DND-41 (cell line): Measurements from ENCODE around the gene CD2AP.

Source experiments
- ATAC-seq: fragments of 200-7000 bp; cut with Tn5 transposase; 3 replicates; pipeline ENCODE4 v1.9.1; 2021; ENCODE audit warnings: low read depth; ENCODE audit not compliant: insufficient read depth
- DNase-seq: peaks from one replicate; pipeline ENCODE4 v3.0.0-alpha.2; 2020
- H2AFZ ChIP-seq: 2 replicates; pipeline ENCODE4 v1.6.0; 2012; ENCODE audit warnings: low read depth, low read length
- H3K27ac ChIP-seq: 2 replicates; pipeline ENCODE4 v1.5.1; 2012; ENCODE audit warnings: low read length, inconsistent platforms
- H3K27me3 ChIP-seq: fragments of 200-600 bp; sonication (generic); 2 replicates; pipeline ENCODE4 v1.6.0; 2012; ENCODE audit warnings: low read length, mild to moderate bottlenecking, inconsistent platforms; ENCODE audit not compliant: insufficient read depth, poor library complexity
- H3K36me3 ChIP-seq: 2 replicates; pipeline ENCODE4 v1.5.1; 2012; ENCODE audit warnings: low read length, inconsistent platforms; ENCODE audit not compliant: insufficient read depth
- H3K4me1 ChIP-seq: 2 replicates; pipeline ENCODE4 v1.5.1; 2012; ENCODE audit warnings: mild to moderate bottlenecking, low read length; ENCODE audit not compliant: insufficient read depth
- H3K4me2 ChIP-seq: 2 replicates; pipeline ENCODE4 v1.6.0; 2012; ENCODE audit warnings: mild to moderate bottlenecking, moderate library complexity, low read length, inconsistent platforms; ENCODE audit not compliant: insufficient read depth
- H3K4me3 ChIP-seq, 2 experiments: fragments of 200-600 bp in 1 of 2; shearing (Covaris generic) in 1 of 2; 2 replicates each; pipeline ENCODE4 v1.5.1; 2012 to 2016; ENCODE audit warnings: inconsistent platforms in 2 of 2, low read length in 2 of 2, mild to moderate bottlenecking in 2 of 2, low read depth in 1 of 2, moderate library complexity in 1 of 2
- H3K79me2 ChIP-seq: 2 replicates; pipeline ENCODE4 v1.6.0; 2012; ENCODE audit warnings: low read length, inconsistent platforms; ENCODE audit not compliant: insufficient read depth
- H3K9ac ChIP-seq: 2 replicates; pipeline ENCODE4 v1.6.0; 2012; ENCODE audit warnings: low read depth, mild to moderate bottlenecking, inconsistent platforms, low read length, moderate library complexity
- H3K9me3 ChIP-seq: 2 replicates; pipeline ENCODE4 v1.5.1; 2012; ENCODE audit warnings: low read length, moderate library complexity, mild to moderate bottlenecking, inconsistent platforms; ENCODE audit not compliant: insufficient read depth, severe bottlenecking
- H4K20me1 ChIP-seq: 2 replicates; pipeline ENCODE4 v1.6.0; 2012; ENCODE audit warnings: low read length; ENCODE audit not compliant: insufficient read depth
- CTCF ChIP-seq: IDR thresholded peaks from 2 replicates; pipeline ENCODE4 v1.5.1; 2012; ENCODE audit warnings: borderline replicate concordance, low read length, moderate library complexity, mild to moderate bottlenecking; ENCODE audit not compliant: poor library complexity, severe bottlenecking; ENCODE audit errors: extremely low read depth
- EZH2 ChIP-seq: IDR thresholded peaks from 3 replicates; pipeline ENCODE4 v1.6.1; 2012; ENCODE audit warnings: borderline replicate concordance, low read depth, mild to moderate bottlenecking, moderate library complexity, low read length, inconsistent platforms; ENCODE audit not compliant: severe bottlenecking

The CD2AP gene

GRCh38 chr6:47579040-47579439 lies 101.5 kb downstream of the CD2AP start:
- H3K4me1 ChIP-seq = no peaks in the 10 kb centered on the region
- peaks cover 57% of the 10 kb centered on the region for H3K36me3 ChIP-seq
- no peak overlapping the region for H3K4me3 ChIP-seq
- H3K27ac ChIP-seq = no peak overlapping the region
- no peak overlapping the region for H3K9ac ChIP-seq
- TF ChIP-seq EZH2 = no peak
- TF ChIP-seq CTCF = no peak
- H3K4me2 ChIP-seq = no peak overlapping the region
- no peaks in the 10 kb centered on the region for H4K20me1 ChIP-seq
- no peaks in the 10 kb centered on the region for H3K27me3 ChIP-seq
- DNase-seq (no peak), ATAC-seq (no peak)
- H3K79me2 ChIP-seq = no peaks in the 10 kb centered on the region
- H3K9me3 ChIP-seq = no peaks in the 10 kb centered on the region
- no peak overlapping the region for H2AFZ ChIP-seq

DNA sequence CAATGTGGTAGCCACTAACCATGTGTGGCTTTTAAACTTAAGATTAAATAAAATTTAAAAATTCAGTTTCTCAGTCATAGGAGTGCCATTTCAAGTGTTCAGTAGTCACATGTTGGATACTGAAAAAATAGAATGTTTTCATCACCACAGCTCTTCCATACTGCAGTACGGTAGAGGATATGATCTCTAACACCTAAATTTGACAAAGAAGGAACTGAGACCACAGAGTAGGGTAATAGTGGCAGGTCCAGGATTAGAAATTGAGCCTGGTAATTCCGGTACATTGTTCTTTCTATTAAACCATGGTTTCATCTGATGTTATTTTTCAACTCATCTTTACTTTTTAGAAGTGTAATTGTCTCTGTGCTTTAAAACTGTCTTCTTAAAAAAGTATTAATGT lies 104.0 kb downstream of the CD2AP start:
- Histone ChIP-seq H3K27me3 (no peaks in the 10 kb centered on the region), H3K79me2 (no peaks in the 10 kb centered on the region), H4K20me1 (no peaks in the 10 kb centered on the region), H2AFZ (no peak overlapping the region), H3K9ac (no peak overlapping the region), H3K4me1 (no peaks in the 10 kb centered on the region), H3K9me3 (no peaks in the 10 kb centered on the region), H3K4me2 (no peak overlapping the region), H3K4me3 (no peak overlapping the region), H3K36me3 (peaks cover 52% of the 10 kb centered on the region), H3K27ac (no peak overlapping the region)
- TF ChIP-seq CTCF (no peak), EZH2 (no peak)
- ATAC-seq (no peak), DNase-seq (no peak)

DNA sequence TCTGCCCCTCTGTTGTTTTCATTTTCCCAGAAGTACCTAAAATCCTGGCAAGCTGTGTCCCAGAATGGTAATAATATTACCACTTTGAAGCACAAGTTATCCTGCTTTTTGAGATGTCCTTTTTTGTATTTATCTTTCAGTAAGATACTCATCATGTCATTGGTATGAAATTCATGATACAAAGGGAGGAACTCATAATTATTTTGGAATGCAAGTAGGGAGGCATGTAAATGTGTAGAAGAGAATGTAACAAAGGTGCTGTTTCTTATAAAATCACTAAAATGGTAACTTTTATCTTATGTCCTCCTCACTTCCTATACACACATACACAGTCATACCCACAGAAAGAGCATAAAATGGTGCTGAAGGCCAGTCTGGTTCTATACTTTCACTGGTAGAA lies 109.9 kb downstream of the CD2AP start:
- Histone ChIP-seq H3K27me3 (no peaks in the 10 kb centered on the region), H2AFZ (no peak overlapping the region), H3K4me3 (no peak overlapping the region), H3K79me2 (no peaks in the 10 kb centered on the region), H3K9ac (no peak overlapping the region), H3K9me3 (no peaks in the 10 kb centered on the region), H4K20me1 (no peaks in the 10 kb centered on the region), H3K4me2 (no peak overlapping the region), H3K36me3 (peaks cover 56% of the 10 kb centered on the region), H3K27ac (no peak overlapping the region), H3K4me1 (no peaks in the 10 kb centered on the region)
- no peak for TF ChIP-seq EZH2
- no peak for TF ChIP-seq CTCF
- ATAC-seq = no peak
- no peak for DNase-seq

- no peak overlapping the region for H3K4me3 ChIP-seq
- H3K79me2 ChIP-seq = no peaks in the 10 kb centered on the region
- no peaks in the 10 kb centered on the region for H4K20me1 ChIP-seq
- no peaks in the 10 kb centered on the region for H3K27me3 ChIP-seq
- ATAC-seq (no peak), DNase-seq (no peak)
- no peak overlapping the region for H3K9ac ChIP-seq
- TF ChIP-seq CTCF (no peak), EZH2 (no peak)
- H2AFZ ChIP-seq = no peak overlapping the region
- no peaks in the 10 kb centered on the region for H3K4me1 ChIP-seq
- H3K36me3 ChIP-seq = peaks cover 53% of the 10 kb centered on the region
- H3K27ac ChIP-seq = no peak overlapping the region
- H3K9me3 ChIP-seq = no peaks in the 10 kb centered on the region
- H3K4me2 ChIP-seq = no peak overlapping the region
Observed at GRCh38 chr6:47592131-47592840, 114.7 kb downstream of the CD2AP start.
